ENCODE measurements around the gene RAB31.

DNA sequence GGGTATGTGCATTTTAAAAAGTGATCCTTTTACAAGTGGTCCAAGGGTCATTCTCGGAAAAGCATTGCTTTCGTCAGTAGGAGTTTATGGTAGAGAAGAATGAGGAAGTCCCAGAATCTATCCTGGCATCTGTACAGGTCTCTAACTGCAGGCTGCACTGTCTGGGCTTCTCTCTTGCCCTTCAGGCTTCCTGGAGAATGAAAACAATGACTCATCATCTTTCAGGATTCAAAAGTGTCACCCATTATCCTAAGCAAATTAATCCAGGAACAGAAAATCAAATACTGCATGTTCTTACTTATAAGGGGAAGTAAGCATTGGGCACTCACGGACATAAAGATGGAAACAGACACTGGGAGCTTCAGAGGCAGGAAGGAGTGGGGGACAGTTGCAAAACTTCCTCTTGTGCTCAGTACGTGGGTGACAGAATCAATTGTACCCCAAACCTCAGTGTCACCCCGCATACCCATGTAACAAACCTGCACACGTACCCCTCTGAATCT lies 117.5 kb downstream of the RAB31 start:
- TF ChIP-seq, protein P1, sequence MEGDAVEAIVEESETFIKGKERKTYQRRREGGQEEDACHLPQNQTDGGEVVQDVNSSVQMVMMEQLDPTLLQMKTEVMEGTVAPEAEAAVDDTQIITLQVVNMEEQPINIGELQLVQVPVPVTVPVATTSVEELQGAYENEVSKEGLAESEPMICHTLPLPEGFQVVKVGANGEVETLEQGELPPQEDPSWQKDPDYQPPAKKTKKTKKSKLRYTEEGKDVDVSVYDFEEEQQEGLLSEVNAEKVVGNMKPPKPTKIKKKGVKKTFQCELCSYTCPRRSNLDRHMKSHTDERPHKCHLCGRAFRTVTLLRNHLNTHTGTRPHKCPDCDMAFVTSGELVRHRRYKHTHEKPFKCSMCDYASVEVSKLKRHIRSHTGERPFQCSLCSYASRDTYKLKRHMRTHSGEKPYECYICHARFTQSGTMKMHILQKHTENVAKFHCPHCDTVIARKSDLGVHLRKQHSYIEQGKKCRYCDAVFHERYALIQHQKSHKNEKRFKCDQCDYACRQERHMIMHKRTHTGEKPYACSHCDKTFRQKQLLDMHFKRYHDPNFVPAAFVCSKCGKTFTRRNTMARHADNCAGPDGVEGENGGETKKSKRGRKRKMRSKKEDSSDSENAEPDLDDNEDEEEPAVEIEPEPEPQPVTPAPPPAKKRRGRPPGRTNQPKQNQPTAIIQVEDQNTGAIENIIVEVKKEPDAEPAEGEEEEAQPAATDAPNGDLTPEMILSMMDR (conservative IDR thresholded peaks at IDR 0.05; ENCODE audit: low read depth, low read length) = no peak
- TF ChIP-seq EZH2 (IDR thresholded peaks at IDR 0.05; ENCODE audit: borderline replicate concordance, low read depth, low read length, poor library complexity, severe bottlenecking) = no peak
